ENCODE data around the gene ZFHX2. TPM values are rescaled to one million over a fixed set of nuclear protein-coding genes. Genes with fewer than 3 reads are reported as not detected.
A peak's percentile ranks its signal among the peaks of the same experiment; 100 is the strongest.

The ZFHX2 gene
- total RNA-seq, 1 experiment from 2014 or later: 3.7 TPM

DNA sequence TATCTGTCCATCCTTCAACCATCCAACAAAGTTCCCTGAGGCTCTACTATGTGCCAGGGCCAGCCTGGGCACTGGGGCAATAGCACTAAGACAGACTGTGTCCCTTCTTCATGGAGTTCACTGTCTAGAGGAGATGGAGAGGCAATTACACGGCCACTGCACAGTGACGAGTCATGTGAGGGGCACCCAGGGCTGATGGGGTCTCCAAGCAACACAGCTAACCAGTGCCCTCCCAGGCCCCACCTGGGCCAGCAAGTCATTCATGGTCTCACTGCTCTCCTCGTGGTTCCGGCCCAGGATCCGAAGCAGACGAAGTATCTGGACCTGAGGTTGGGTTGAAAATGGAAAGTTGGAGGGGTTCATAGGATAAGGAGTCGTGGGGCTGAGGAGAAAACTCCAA, 13.3 kb upstream of the ZFHX2 start:
- Mint-ChIP-seq H3K27ac (ENCODE audit: unreplicated experiment) (no peak overlapping the region), H3K27me3 (ENCODE audit: unreplicated experiment) (no peaks in the 10 kb centered on the region), H3K9me3 (ENCODE audit: low read depth, unreplicated experiment) (no peaks in the 10 kb centered on the region), H3K4me1 (ENCODE audit: low read depth, unreplicated experiment) (peaks cover 27% of the 10 kb centered on the region), H3K4me3 (ENCODE audit: low read depth, unreplicated experiment) (no peak overlapping the region), H3K36me3 (ENCODE audit: insufficient read depth, unreplicated experiment) (peaks cover 71% of the 10 kb centered on the region)
- TF ChIP-seq, protein P1, sequence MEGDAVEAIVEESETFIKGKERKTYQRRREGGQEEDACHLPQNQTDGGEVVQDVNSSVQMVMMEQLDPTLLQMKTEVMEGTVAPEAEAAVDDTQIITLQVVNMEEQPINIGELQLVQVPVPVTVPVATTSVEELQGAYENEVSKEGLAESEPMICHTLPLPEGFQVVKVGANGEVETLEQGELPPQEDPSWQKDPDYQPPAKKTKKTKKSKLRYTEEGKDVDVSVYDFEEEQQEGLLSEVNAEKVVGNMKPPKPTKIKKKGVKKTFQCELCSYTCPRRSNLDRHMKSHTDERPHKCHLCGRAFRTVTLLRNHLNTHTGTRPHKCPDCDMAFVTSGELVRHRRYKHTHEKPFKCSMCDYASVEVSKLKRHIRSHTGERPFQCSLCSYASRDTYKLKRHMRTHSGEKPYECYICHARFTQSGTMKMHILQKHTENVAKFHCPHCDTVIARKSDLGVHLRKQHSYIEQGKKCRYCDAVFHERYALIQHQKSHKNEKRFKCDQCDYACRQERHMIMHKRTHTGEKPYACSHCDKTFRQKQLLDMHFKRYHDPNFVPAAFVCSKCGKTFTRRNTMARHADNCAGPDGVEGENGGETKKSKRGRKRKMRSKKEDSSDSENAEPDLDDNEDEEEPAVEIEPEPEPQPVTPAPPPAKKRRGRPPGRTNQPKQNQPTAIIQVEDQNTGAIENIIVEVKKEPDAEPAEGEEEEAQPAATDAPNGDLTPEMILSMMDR (IDR thresholded peaks at IDR 0.05; ENCODE audit: unreplicated experiment): no peak
- BruUV-seq (replicated peaks): no TSS peak
- intact Hi-C loops (cut with micrococcal nuclease; ENCODE audit: unreplicated experiment): no loop called here
- DNase-seq: no peak
- CTCF ChIA-PET: interaction anchor here (0.7 kb wide), 1 partner anchor 9 kb away, joined by 3 read pairs; no protein-coding TSS in a partner anchor

DNA sequence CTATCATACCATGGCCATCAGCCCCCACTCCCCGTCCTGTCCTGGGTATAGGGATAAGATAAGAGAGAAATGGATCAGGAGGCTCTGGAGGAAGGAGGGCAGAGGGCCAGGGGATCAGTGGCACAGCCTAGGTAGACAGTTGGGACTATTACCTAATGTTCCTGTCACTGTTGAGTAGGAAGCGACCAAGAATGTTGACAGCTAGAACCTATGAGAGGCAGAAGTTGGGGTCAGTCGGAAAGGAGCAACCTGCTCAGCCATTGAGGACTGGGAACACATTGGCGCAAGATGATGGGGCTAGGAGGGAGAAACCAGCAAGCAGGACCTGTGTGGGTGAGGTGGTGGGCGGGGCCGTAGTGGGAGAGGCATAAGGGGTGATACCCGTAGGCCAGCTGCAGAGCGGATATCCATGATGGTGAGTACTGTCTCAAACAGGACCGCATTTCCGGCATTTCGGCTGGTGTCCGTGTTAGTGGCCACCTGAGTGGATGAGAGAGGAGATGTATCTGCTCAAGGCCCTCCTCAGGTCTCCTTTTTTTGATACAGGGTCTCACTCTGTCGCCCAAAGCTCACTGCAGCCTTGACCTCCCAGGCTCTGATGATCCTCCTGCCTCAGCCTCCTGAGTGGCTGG, 12.7 kb upstream of the ZFHX2 start:
- peaks cover 76% of the 10 kb centered on the region for H3K36me3 Mint-ChIP-seq (ENCODE audit: insufficient read depth, unreplicated experiment)
- DNase-seq: no peak
- no peak overlapping the region for H3K27ac Mint-ChIP-seq (ENCODE audit: unreplicated experiment)
- intact Hi-C loops (cut with micrococcal nuclease; ENCODE audit: unreplicated experiment): no loop called here
- TF ChIP-seq, protein P1 (IDR thresholded peaks at IDR 0.05; ENCODE audit: unreplicated experiment): no peak
- H3K9me3 Mint-ChIP-seq (ENCODE audit: low read depth, unreplicated experiment): no peaks in the 10 kb centered on the region
- BruUV-seq (replicated peaks): no TSS peak
- CTCF ChIA-PET: interaction anchor here (0.7 kb wide), 1 partner anchor 9 kb away, joined by 3 read pairs; no protein-coding TSS in a partner anchor
- H3K27me3 Mint-ChIP-seq (ENCODE audit: unreplicated experiment): no peaks in the 10 kb centered on the region
- H3K4me1 Mint-ChIP-seq (ENCODE audit: low read depth, unreplicated experiment): peaks cover 23% of the 10 kb centered on the region
- H3K4me3 Mint-ChIP-seq (ENCODE audit: low read depth, unreplicated experiment): no peak overlapping the region

- intact Hi-C loops (cut with micrococcal nuclease; ENCODE audit: unreplicated experiment): no loop called here
- Mint-ChIP-seq H3K36me3 (ENCODE audit: insufficient read depth, unreplicated experiment) (peaks cover 76% of the 10 kb centered on the region), H3K4me3 (ENCODE audit: low read depth, unreplicated experiment) (no peak overlapping the region), H3K4me1 (ENCODE audit: low read depth, unreplicated experiment) (peaks cover 16% of the 10 kb centered on the region), H3K27ac (ENCODE audit: unreplicated experiment) (no peak overlapping the region), H3K27me3 (ENCODE audit: unreplicated experiment) (no peaks in the 10 kb centered on the region), H3K9me3 (ENCODE audit: low read depth, unreplicated experiment) (no peaks in the 10 kb centered on the region)
- TF ChIP-seq, protein P1 (IDR thresholded peaks at IDR 0.05; ENCODE audit: unreplicated experiment): no peak
- no TSS peak for BruUV-seq (replicated peaks)
- CTCF ChIA-PET: interaction anchor here (1.3 kb wide), 1 partner anchor 85 kb away, joined by 4 read pairs; no protein-coding TSS in a partner anchor
- no peak for DNase-seq
Observed at GRCh38 chr14:23563473-23564180, 12.1 kb upstream of the ZFHX2 start.

DNA sequence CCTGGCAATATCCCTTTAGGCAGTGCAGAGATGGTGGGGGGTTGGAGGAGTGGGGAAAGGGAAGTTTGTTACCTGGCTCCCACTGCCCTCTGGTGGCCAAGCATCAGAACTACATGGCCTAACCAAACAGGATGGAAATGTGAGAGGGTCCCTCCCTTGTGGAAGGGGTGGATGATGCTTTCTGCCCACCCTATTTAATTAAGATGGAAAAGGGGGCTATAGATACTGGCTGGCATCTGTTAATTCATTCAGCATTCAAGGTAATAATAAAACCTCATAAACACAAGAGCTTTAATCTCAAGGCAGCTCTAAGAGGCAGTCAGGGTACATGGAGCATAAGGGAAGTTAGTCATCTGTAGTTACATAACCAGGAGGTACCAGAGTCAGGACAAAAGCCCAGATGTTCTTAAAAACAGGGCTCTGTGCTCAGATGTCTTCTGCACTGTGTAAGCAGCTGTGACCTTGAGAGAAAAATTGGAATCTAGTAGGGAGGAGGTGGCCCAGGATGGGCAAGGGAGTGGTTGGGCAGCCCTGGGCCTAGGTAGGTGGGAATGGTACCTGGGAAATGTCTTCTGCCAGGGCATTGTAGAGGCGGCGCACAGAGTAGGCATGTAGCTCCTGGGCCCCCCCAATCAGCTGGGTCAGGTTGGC, 11.4 kb upstream of the ZFHX2 start:
- TF ChIP-seq, protein P1 (IDR thresholded peaks at IDR 0.05; ENCODE audit: unreplicated experiment): peak; percentile 84
- intact Hi-C loops (cut with micrococcal nuclease; ENCODE audit: unreplicated experiment): loop anchor here (1.0 kb wide), 1 partner anchor 85 kb away; no protein-coding TSS in a partner anchor
- CTCF ChIA-PET: interaction anchor here (0.5 to 1.3 kb wide), 2 partner anchors 51 to 85 kb away, joined by 4 read pairs; no protein-coding TSS in a partner anchor
- BruUV-seq (replicated peaks): no TSS peak
- Mint-ChIP-seq H3K36me3 (ENCODE audit: insufficient read depth, unreplicated experiment) (peaks cover 70% of the 10 kb centered on the region), H3K4me3 (ENCODE audit: low read depth, unreplicated experiment) (no peak overlapping the region), H3K4me1 (ENCODE audit: low read depth, unreplicated experiment) (peaks cover 11% of the 10 kb centered on the region), H3K27me3 (ENCODE audit: unreplicated experiment) (no peaks in the 10 kb centered on the region), H3K27ac (ENCODE audit: unreplicated experiment) (no peak overlapping the region), H3K9me3 (ENCODE audit: low read depth, unreplicated experiment) (no peaks in the 10 kb centered on the region)
- peak; percentile 62 for DNase-seq
